ENCODE results near the gene POLR3GL. TPM values are rescaled to one million over a fixed set of nuclear protein-coding genes. Genes with fewer than 3 reads are reported as not detected.
"Not testable (repeated sequence)": the region's sequence is repeated elsewhere in the genome, so short reads cannot be mapped to it uniquely, and the experiment has no call there.

Gene POLR3GL
- total RNA-seq, 3 donors from 2014 or later, result 15.7 to 26.8 (median 19.5) TPM

DNA sequence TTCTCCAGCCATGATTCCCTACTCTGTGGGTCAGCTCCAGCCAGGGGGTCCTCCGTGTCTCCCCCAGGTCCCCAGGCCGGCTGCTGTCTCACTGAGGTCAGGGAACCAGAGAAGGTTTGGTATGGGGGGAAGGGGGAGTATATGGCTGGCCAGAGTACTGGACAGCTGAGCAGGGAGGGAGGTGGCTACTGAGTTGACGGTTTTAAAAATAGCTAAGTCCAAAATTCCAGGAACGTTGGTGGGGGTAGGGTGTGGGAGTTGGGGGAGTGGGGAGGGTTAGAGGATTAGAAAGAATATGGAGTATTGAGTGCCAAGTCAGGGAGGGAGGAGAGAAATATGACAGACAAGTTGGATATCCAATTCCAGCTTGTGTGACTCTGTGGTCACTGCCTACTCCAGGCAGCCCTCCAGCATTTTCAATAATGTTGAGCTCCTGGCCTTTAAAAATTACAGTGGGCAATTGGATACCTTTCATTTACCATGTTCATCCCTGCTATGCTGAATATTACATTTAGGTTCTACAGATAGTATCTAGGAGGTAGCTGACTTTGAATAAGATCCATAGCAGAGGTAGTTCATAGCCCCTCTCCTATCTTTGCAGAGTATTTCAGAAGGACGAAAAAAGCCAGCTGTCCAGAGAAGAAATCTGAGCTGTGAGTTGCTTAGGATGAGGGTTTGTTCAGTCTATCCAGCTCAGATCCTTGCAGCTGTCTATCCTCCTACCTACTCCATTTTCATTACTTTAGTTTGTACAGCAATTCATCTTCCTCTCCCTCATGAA is 57.3 kb downstream of the POLR3GL start, which contains the start of gene HJV:
TSS of gene HJV (minus strand) at position 114 of the 781 bp plus-strand sequence. CDS start 1,504 bp downstream, outside the sequence.
- H3K4me3 ChIP-seq, result no peak within 1 kb of the TSS
- ATAC-seq (no peak), DNase-seq (peak in 1 of 3 donors; percentile 24)
- peaks cover 5% of the 10 kb centered on the region for H3K4me1 ChIP-seq (ENCODE audit: low read depth)
- H3K36me3 ChIP-seq (ENCODE audit: low read depth), result no peaks in the 10 kb centered on the region
- H3K9me3 ChIP-seq, result no peaks in the 10 kb centered on the region
- intact Hi-C loops (cut with DNase I, micrococcal nuclease), result no loop called here
- TF ChIP-seq CTCF (IDR thresholded peaks at IDR 0.05), result no peak

- peaks cover 5% of the 10 kb centered on the region for H3K4me1 ChIP-seq (ENCODE audit: low read depth)
- H3K9me3 ChIP-seq, result no peaks in the 10 kb centered on the region
- intact Hi-C loops (cut with DNase I, micrococcal nuclease), result no loop called here
- no peak overlapping the region for H3K4me3 ChIP-seq
- DNase-seq, result no peak
- ATAC-seq, result no peak
- no peaks in the 10 kb centered on the region for H3K36me3 ChIP-seq (ENCODE audit: low read depth)
- no peak for TF ChIP-seq CTCF (IDR thresholded peaks at IDR 0.05)
Measured at GRCh38 chr1:146022403-146023127, 58.1 kb downstream of the POLR3GL start.

- ATAC-seq; H3K36me3 ChIP-seq (ENCODE audit: low read depth); H3K4me1 ChIP-seq (ENCODE audit: low read depth); intact Hi-C loops (cut with DNase I, micrococcal nuclease); DNase-seq; H3K4me3 ChIP-seq; H3K9me3 ChIP-seq: not testable (repeated sequence)
Measured at GRCh38 chr1:146025787-146026495, 61.5 kb downstream of the POLR3GL start.

DNA sequence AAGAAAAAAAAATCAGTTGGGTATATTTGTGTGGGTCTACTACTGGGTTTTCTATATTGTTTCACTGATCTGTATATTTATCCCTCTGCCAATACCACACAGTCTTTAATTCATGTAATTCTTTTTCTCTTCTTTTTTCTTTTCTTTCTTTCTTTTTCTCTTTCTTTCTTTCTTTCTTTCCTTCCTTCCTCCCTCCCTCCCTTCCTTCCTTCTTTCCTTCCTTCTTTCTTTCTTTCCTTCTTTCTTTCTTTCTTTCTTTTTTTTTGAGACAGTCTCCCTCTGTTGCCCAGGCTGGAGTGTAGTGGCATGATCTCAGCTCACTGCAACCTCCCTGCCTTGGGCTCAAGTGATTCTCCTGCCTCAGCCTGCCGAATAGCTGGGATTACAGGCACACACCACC is 62.2 kb downstream of the POLR3GL start:
- H3K4me3 ChIP-seq; H3K4me1 ChIP-seq (ENCODE audit: low read depth); ATAC-seq; H3K36me3 ChIP-seq (ENCODE audit: low read depth); DNase-seq; H3K9me3 ChIP-seq; intact Hi-C loops (cut with DNase I, micrococcal nuclease): not testable (repeated sequence)

Other genes with a start within 250 kb of the POLR3GL start
- 1 to 10 TPM; 1.6 to 2.3 (median 1.6) TPM for gene CD160, start 245.2 kb upstream of the POLR3GL start, total RNA-seq
- gene RNF115, start 140.6 kb upstream of the POLR3GL start, total RNA-seq, result 10 to 100 TPM in 1 of 3 donors, 1 to 10 TPM in 2; 8.3 to 13.6 (median 8.8) TPM
- gene POLR3C, start 140.5 kb upstream of the POLR3GL start, total RNA-seq, result 10 to 100 TPM; 17.5 to 24.0 (median 23.0) TPM
- gene NUDT17, start 119.1 kb upstream of the POLR3GL start, total RNA-seq, result 1 to 10 TPM; 1.1 to 2.5 (median 1.3) TPM
- 10 to 100 TPM; 11.6 to 26.6 (median 14.8) TPM for gene PIAS3, start 105.6 kb upstream of the POLR3GL start, total RNA-seq
- gene ANKRD35, start 78.8 kb upstream of the POLR3GL start, total RNA-seq, result 1 to 10 TPM in 1 of 3 donors, under 1 TPM in 2; 0.26 to 5.6 (median 0.99) TPM
- 1 to 10 TPM in 1 of 3 donors, under 1 TPM in 2; 0.61 to 2.5 (median 0.87) TPM for gene ITGA10, start 54.6 kb upstream of the POLR3GL start, total RNA-seq
- 10 to 100 TPM; 25.5 to 34.8 (median 33.3) TPM for gene PEX11B, start 46.0 kb upstream of the POLR3GL start, total RNA-seq
- gene RBM8A, start 37.2 kb upstream of the POLR3GL start, total RNA-seq, result 10 to 100 TPM; 82.3 to 94.5 (median 93.9) TPM
- 10 to 100 TPM in 2 of 3 donors, 1 to 10 TPM in 1; 3.9 to 34.3 (median 10.2) TPM for gene LIX1L, start 6.7 kb upstream of the POLR3GL start, total RNA-seq
- under 1 TPM; 0.14 to 0.63 (median 0.41) TPM for gene ANKRD34A, start 115 bp upstream of the POLR3GL start, total RNA-seq
- 1,000 to 10,000 TPM in 1 of 3 donors, 100 to 1,000 TPM in 2; 683 to 1,682 (median 830) TPM for gene TXNIP, start 31.9 kb downstream of the POLR3GL start, total RNA-seq
- gene HJV, start 57.0 kb downstream of the POLR3GL start, total RNA-seq, result not detected
- gene NBPF10, start 180.1 kb downstream of the POLR3GL start, total RNA-seq, result 1 to 10 TPM; 2.4 to 4.8 (median 3.5) TPM

Measured in mucosa of descending colon (tissue), 3 donors.